ES-I3 (cell line): ENCODE data around the gene LYZL1.
"Not testable (repeated sequence)": the region's sequence is repeated elsewhere in the genome, so short reads cannot be mapped to it uniquely, and the experiment has no call there.

Source experiments
- H3K36me3 ChIP-seq: 2 replicates; pipeline ENCODE4 v1.6.1; 2013; ENCODE audit warnings: mild to moderate bottlenecking, low read length, control low read depth, moderate library complexity; ENCODE audit not compliant: insufficient read depth
- H3K4me1 ChIP-seq: 2 replicates; pipeline ENCODE4 v1.6.1; 2013; ENCODE audit warnings: mild to moderate bottlenecking, control low read depth, low read length; ENCODE audit not compliant: insufficient read depth
- H3K9ac ChIP-seq: 2 replicates; pipeline ENCODE4 v1.6.1; 2013; ENCODE audit warnings: low read depth, mild to moderate bottlenecking, low read length, moderate library complexity
- H3K9me3 ChIP-seq: 2 replicates; pipeline ENCODE4 v1.6.1; 2013; ENCODE audit warnings: mild to moderate bottlenecking, low read length, moderate library complexity; ENCODE audit not compliant: control insufficient read depth, insufficient read depth

The LYZL1 gene

GRCh38 chr10:29288906-29289305 is at the start of gene LYZL1:
LYZL1 (plus strand) TSS chr10:29289070; CDS start chr10:29291868, 2,798 bp downstream.
- not testable (repeated sequence) for H3K36me3 ChIP-seq, H3K4me1 ChIP-seq, H3K9ac ChIP-seq, H3K9me3 ChIP-seq

- Histone ChIP-seq H3K36me3 (no peaks in the 10 kb centered on the region), H3K4me1 (no peaks in the 10 kb centered on the region), H3K9ac (no peak overlapping the region), H3K9me3 (no peaks in the 10 kb centered on the region)
These were observed 49.0 kb upstream of the LYZL1 start for GRCh38 chr10:29239569-29240472.

- Histone ChIP-seq H3K36me3 (no peaks in the 10 kb centered on the region), H3K9me3 (no peaks in the 10 kb centered on the region), H3K9ac (no peak overlapping the region), H3K4me1 (no peaks in the 10 kb centered on the region)
These were observed 47.7 kb upstream of the LYZL1 start for GRCh38 chr10:29240986-29241660.

DNA sequence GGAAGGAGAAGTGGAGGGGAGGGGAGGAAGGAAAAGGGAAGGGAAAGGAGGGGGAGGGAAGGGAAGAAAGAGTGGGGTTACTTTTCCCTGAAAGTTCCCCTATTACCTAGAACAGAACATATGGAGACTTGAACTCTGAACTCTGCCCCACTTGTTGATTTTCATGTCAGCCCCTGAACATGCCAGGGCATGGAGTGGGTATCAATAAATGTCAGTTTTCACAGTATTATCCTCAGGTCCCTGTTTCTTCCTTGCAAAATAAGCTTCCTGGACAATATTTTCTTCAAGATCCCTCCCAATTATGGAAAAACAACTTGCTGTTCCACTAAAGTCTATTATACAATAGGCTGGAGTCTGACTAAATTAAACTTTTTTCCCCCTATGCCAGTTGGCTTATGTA is 46.9 kb upstream of the LYZL1 start:
- Histone ChIP-seq H3K9me3 (no peaks in the 10 kb centered on the region), H3K9ac (no peak overlapping the region)

GRCh38 chr10:29243066-29243465 is 45.8 kb upstream of the LYZL1 start:
- no peaks in the 10 kb centered on the region for H3K9me3 ChIP-seq
- H3K36me3 ChIP-seq, result no peaks in the 10 kb centered on the region
- H3K4me1 ChIP-seq, result no peaks in the 10 kb centered on the region
- no peak overlapping the region for H3K9ac ChIP-seq

More for the DNA sequence above, 46.9 kb upstream of the LYZL1 start:
- H3K4me1 ChIP-seq, result no peaks in the 10 kb centered on the region
- H3K36me3 ChIP-seq, result no peaks in the 10 kb centered on the region

- H3K9ac ChIP-seq, result no peak overlapping the region
- no peaks in the 10 kb centered on the region for H3K9me3 ChIP-seq
- no peaks in the 10 kb centered on the region for H3K4me1 ChIP-seq
- no peaks in the 10 kb centered on the region for H3K36me3 ChIP-seq
These were observed 45.1 kb upstream of the LYZL1 start for GRCh38 chr10:29243750-29244149.

DNA sequence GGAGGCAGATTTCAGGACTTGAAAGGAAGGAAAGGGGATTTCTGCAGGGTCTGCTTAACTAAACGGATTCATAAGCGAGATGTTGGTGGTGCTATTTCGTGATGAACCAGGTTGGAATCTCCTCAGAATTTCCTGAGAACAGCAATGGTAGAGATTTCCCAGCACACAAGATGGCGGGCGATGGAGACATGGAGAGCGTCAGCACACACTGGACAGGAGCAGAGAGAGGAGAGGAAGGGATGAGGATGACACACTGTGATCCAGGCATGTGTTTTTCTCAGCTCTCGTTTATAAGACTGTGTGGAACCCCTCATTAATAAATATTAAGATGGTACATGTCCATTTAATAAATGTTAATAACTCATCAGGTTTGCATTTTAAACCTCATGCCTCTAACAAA is 43.9 kb upstream of the LYZL1 start:
- H3K4me1 ChIP-seq, result no peaks in the 10 kb centered on the region
- no peaks in the 10 kb centered on the region for H3K9me3 ChIP-seq
- no peak overlapping the region for H3K9ac ChIP-seq

GRCh38 chr10:29245476-29245875 is 43.4 kb upstream of the LYZL1 start:
- Histone ChIP-seq H3K36me3 (no peaks in the 10 kb centered on the region), H3K9ac (no peak overlapping the region), H3K4me1 (no peaks in the 10 kb centered on the region), H3K9me3 (no peaks in the 10 kb centered on the region)

More for the DNA sequence above, 43.9 kb upstream of the LYZL1 start:
- no peaks in the 10 kb centered on the region for H3K36me3 ChIP-seq

GRCh38 chr10:29246449-29246848 is 42.4 kb upstream of the LYZL1 start:
- no peaks in the 10 kb centered on the region for H3K9me3 ChIP-seq
- no peaks in the 10 kb centered on the region for H3K36me3 ChIP-seq
- H3K4me1 ChIP-seq, result no peaks in the 10 kb centered on the region
- no peak overlapping the region for H3K9ac ChIP-seq

- Histone ChIP-seq H3K9ac (no peak overlapping the region), H3K4me1 (no peaks in the 10 kb centered on the region), H3K9me3 (no peaks in the 10 kb centered on the region)
These were observed 40.7 kb upstream of the LYZL1 start for GRCh38 chr10:29248158-29248557.

DNA sequence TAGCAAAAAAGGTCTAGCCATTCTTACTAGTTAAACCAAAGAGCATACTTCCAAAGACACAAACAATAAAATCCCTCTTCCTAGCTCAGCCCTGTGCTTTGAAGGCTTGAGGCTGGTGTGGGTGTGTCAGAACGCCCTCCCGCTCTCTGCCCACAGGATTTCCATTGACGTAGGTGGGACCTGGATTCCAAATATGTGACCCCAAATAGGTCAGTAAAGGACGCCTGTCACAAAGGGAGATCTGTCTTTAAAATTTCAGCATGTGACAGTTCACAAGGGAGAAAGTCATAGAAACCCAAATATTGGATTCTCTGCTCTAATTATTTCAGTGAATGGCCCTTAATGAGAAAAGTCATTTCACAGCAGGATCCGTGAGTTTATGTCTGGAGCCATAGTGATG is 39.9 kb upstream of the LYZL1 start:
- Histone ChIP-seq H3K9ac (no peak overlapping the region), H3K4me1 (peaks cover 2% of the 10 kb centered on the region), H3K36me3 (no peaks in the 10 kb centered on the region), H3K9me3 (no peaks in the 10 kb centered on the region)

More at GRCh38 chr10:29248158-29248557, 40.7 kb upstream of the LYZL1 start:
- no peaks in the 10 kb centered on the region for H3K36me3 ChIP-seq

- no peaks in the 10 kb centered on the region for H3K36me3 ChIP-seq
- no peak overlapping the region for H3K9ac ChIP-seq
- peaks cover 10% of the 10 kb centered on the region for H3K4me1 ChIP-seq
- H3K9me3 ChIP-seq, result no peaks in the 10 kb centered on the region
These were observed 38.8 kb upstream of the LYZL1 start for GRCh38 chr10:29250066-29250465.

DNA sequence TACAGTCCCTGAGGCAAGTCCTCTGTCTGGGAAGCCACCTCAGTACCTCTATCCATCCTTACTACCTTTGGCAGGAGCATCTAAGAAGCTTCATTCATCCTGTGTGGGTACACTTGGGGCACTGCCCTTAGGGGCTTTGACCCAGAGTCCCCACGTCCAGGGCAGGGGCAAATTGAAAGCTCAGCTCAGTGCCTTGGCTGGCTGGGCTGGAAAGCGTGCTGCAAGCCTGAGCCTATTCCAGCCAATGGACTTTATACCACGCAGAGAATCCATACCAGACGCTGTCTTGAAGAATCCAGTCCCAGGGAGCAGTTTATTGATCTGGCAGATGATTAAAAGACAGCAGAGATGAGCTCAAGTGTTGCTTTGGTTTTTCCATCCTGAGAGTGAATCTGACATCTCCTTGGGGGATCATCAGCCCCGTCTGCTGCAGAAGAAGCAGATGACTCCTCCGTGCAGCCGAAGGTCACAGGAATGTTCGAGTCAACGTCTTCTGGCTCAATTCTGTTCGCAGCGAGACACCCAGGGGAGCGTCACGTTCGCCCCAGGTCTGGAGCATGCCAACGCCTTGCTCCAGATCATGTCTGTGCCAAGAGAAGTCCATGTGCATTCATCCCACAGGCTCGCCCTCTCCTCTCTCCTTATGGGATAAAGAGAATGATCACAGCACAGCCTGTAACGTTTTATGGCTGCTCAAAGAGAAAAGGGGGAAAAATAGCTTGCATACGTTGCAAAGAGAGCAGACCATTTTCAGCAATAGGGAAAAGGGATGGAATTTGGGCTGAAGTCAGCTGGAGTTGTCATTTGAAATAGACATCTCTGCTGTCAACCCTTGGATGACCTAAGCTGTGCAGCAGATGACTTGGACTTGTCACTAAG is 35.8 kb upstream of the LYZL1 start:
- no peaks in the 10 kb centered on the region for H3K36me3 ChIP-seq
- no peaks in the 10 kb centered on the region for H3K9me3 ChIP-seq
- H3K4me1 ChIP-seq, result peaks cover 27% of the 10 kb centered on the region
- H3K9ac ChIP-seq, result no peak overlapping the region

GRCh38 chr10:29253690-29254029 is 35.2 kb upstream of the LYZL1 start:
- Histone ChIP-seq H3K9ac (no peak overlapping the region), H3K9me3 (no peaks in the 10 kb centered on the region), H3K36me3 (no peaks in the 10 kb centered on the region), H3K4me1 (peaks cover 27% of the 10 kb centered on the region)
